Astrocyte of the hippocampus (primary cell): ENCODE measurements around the gene SUSD3.
A peak's percentile ranks its signal among the peaks of the same experiment; 100 is the strongest.
"Not testable (repeated sequence)": the region's sequence is repeated elsewhere in the genome, so short reads cannot be mapped to it uniquely, and the experiment has no call there.

ENCODE experiments used
- DNase-seq: peaks from one replicate; pipeline ENCODE4 v3.0.0; 2011; ENCODE audit warnings: low read depth, low spot score

The SUSD3 gene

GRCh38 chr9:93058355-93059010, at the start of gene SUSD3:
Gene SUSD3 (plus strand): TSS chr9:93058701. CDS start chr9:93058743, 42 bp downstream.
- peak; percentile 64 for DNase-seq

DNA sequence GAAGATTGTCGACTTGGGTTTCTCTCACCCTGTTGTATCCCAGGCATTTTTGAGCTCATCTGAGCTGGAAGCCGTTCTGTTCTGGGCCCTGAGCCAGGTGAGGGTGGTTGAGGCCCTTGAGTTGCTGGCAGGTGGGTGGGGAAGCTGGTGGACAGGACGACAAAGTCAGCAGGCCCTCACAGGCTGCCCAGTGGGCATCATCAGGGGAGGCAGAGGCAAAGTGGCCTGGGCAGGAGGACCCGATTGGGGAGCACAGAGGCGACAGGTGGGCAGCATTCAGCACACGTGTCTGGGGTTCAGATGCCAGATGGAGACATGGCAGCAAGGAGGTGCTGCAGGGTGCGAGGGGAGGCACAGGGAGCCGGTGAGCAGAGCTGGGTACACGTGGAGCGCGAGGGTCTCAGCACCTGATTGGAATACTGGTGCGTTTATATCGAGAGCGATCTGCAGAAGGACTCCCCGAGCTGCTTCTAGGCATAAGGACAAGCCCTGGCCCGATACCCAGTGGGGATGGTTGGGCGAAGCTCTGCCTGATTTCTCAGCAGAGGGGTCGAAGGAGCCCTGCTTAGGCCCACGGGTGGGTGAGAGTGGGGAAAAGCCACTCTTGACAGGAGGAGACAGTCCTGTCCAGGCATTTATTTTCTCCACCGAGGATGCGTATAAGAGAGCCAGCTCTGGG, 49.0 kb upstream of the SUSD3 start:
- DNase-seq = peak; percentile 32

DNA sequence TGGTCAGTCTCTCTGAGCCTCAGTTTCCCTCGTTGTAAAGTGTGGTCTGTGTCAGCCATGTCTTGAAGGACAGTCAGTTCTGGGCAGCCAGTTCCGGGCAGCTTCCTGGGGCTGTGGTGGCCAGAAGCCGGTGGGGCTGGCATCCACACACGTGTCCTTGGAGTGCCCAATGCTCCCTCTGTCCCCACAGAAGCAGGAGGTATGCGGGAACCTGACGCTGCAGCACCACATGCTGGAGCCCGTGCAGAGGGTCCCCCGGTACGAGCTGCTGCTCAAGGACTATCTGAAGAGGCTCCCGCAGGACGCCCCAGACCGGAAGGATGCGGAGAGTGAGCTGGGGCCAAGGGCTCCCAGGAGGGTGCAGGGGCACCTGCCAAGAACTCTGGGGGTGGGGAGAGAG, 48.4 kb upstream of the SUSD3 start:
- no peak for DNase-seq

- no peak for DNase-seq
Measured at GRCh38 chr9:93010704-93011103, 47.8 kb upstream of the SUSD3 start.

DNA sequence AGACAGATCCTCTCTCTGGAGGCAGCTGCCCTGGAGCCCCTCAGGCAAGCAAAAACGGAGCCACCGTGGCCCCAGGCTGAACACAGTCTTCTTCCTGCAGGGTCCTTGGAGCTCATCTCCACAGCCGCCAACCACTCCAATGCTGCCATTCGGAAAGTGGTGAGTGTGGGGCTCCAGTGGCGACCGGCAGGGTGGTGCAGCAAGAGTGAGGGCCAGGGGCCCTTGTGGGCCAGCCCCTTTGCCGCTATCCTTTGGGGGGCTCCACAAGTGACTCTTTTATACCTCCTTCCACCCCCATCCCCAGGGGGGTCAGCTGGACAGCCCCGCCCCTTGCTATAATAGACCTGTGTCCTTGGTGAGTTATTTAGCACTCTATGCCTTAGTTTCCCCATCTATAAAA, 47.4 kb upstream of the SUSD3 start:
- no peak for DNase-seq

GRCh38 chr9:93012963-93013855, 45.3 kb upstream of the SUSD3 start:
- no peak for DNase-seq

- no peak for DNase-seq
Measured at GRCh38 chr9:93013856-93014582, 44.5 kb upstream of the SUSD3 start.

GRCh38 chr9:93015190-93015589, 43.3 kb upstream of the SUSD3 start:
- DNase-seq = not testable (repeated sequence)

DNA sequence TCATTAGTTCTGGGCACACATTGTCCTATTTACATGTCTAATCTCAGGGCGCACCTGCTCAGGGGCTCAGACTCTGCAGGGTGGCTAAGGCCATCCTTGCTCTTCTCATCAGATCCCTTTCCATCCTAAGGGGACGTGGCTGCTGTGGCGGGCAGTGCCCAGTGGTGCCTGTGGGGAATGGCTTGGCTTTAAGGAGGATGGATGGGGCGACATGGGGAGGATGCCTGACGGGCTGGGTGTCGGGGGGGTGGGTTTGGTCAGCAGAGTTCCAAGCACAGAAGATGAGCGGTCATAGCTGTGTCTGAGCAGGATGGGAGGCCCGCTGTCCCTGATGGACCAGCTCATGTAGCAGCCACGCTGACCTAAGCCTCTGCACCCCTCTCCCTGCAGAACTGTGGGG, 40.9 kb upstream of the SUSD3 start:
- DNase-seq = no peak

DNA sequence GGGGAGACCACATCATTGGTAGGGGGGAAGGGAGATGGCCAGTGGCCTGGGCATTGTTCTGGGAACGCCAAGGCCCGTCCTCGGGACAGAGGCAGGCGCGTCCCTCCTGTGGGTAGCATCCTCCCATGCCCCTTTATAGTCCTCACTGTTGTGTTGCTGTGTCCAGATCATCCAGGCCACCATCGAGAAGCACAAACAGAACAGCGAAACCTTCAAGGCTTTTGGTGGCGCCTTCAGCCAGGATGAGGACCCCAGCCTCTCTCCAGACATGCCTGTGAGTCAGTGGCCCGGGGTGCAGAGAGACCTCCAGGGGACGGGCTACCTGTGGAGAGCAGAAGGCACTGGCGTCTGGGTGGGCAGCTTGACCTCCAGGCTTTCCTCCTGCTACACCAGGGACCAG, 38.4 kb upstream of the SUSD3 start:
- no peak for DNase-seq

GRCh38 chr9:93020771-93021670, 37.5 kb upstream of the SUSD3 start:
- DNase-seq = no peak

- no peak for DNase-seq
Measured at GRCh38 chr9:93022066-93022465, 36.4 kb upstream of the SUSD3 start.

- DNase-seq = no peak
Measured at GRCh38 chr9:93022721-93023520, 35.6 kb upstream of the SUSD3 start.

- DNase-seq = no peak
Measured at GRCh38 chr9:93023521-93023815, 35.0 kb upstream of the SUSD3 start.

- no peak for DNase-seq
Measured at GRCh38 chr9:93024646-93024910, 33.9 kb upstream of the SUSD3 start.

GRCh38 chr9:93024986-93025630, 33.4 kb upstream of the SUSD3 start:
- no peak for DNase-seq

GRCh38 chr9:93025736-93026135, 32.8 kb upstream of the SUSD3 start:
- no peak for DNase-seq

DNA sequence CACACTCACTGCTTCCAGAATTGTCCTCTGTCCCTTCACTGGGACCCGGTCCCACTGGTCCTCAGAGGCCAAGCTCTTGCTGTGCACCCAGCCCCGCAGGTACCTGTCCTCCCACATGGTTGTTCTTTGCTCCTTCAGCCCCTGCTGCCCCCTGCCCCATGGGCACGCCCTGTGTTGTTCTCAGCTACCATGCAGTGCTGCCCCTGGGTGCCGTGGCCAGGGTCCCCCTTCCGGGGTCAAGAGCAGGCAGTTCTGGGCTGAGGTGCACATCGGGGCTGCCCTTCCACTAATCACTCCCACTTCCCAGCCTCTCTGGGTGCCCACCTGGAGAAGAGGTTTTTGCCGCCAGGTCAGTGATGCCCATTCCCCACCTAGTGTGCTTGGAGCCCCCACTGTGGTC, 31.9 kb upstream of the SUSD3 start:
- no peak for DNase-seq

- DNase-seq = no peak
Measured at GRCh38 chr9:93027750-93028149, 30.8 kb upstream of the SUSD3 start.

DNA sequence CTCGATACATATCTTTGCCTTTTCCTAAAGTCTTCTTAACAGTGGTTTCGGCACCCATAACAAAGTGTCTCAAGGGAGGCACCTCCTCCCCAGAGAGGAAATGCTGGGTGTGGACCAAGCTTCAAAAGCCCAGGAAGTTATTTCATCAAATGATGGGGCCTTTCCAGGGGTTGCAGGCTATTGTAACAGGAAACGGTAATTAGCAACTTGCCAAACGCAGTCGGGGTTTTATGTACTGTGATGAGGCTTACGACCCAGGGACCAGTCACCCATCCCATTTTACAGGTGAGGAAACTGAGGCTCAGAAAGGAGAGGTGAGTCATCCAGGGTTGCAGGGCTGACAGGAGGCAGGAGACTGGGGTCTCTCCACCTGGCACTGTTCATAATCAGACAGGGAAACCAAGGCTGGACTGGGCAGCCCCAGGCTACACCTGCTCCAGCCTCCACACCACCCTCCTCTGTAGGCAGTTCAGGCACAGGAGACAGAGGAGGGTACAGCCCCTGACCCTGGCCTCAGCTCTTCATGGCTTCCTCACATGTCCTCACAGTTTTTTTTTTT, 30.0 kb upstream of the SUSD3 start:
- DNase-seq = no peak
